Measurements from ENCODE around the gene AP2A1. TPM values are rescaled to one million over a fixed set of nuclear protein-coding genes. Genes with fewer than 3 reads are reported as not detected.

Gene AP2A1
- total and polyA plus RNA-seq, 10 of the 15 experiments (the other 5 are each of a cell fraction or from before 2014, with no cell fraction given) = 0.68 to 78.8 (median 33.8) TPM

DNA sequence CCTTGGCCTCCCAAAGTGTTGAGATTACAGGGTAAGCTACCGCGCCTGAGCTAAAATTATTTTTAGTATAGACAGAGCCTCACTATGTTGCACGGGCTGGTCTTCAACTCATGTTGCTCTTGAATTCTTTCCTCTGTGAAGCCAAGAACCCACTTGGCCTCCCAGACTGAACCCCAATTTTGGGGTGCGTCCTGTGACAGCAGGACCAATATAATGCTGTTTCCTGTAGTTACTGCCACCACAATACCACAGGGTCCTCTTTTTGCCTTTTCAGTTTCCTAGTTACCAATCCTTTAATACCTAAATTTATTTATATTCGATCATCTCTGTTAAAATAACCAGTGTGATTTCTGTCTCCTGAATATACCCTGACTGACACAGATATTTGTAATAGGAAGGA lies 36.6 kb upstream of the AP2A1 start (continued):
- TF ChIP-seq E4F1 (IDR thresholded peaks at IDR 0.05; ENCODE audit: borderline replicate concordance, partially characterized antibody) (no peak), FOS (IDR thresholded peaks at IDR 0.05; ENCODE audit: borderline replicate concordance, extremely low read depth, insufficient read length) (no peak), MTA3 (IDR thresholded peaks at IDR 0.05; ENCODE audit: borderline replicate concordance, low read length) (no peak), CTCF (IDR thresholded peaks at IDR 0.05 in 2 of 3, conservative IDR thresholded peaks at IDR 0.05 in 1 of 3; ENCODE audit: control insufficient read depth in 2 of 3, extremely low read depth in 1 of 3, insufficient read depth in 1 of 3, low read depth in 3 of 3, low read length in 3 of 3) (no peak)

- RAD21 ChIA-PET (ENCODE audit: unreplicated experiment) = no interaction called here
- DNase-seq (ENCODE audit: low read depth, low spot score) (no peak), FAIRE-seq (no peak), ATAC-seq (peak; percentile 73)
- Histone ChIP-seq H3K9me3 (replicated peaks; ENCODE audit: control insufficient read depth, insufficient read depth, low read length) (no peaks in the 10 kb centered on the region), H2AFZ (ENCODE audit: control insufficient read depth, low read depth, low read length) (no peak overlapping the region; the same call in 1 of the 2 replicates), H3K9ac (ENCODE audit: control insufficient read depth, insufficient read depth, low read length) (no peak overlapping the region), H3K4me1 (ENCODE audit: control insufficient read depth, insufficient read depth, low read length) (no peaks in the 10 kb centered on the region), H4K20me1 (ENCODE audit: control insufficient read depth, insufficient read depth) (no peaks in the 10 kb centered on the region), H3K4me2 (ENCODE audit: control insufficient read depth, insufficient read depth) (no peak overlapping the region), H3K36me3 (ENCODE audit: control insufficient read depth in 2 of 2, insufficient read depth in 2 of 2, low read length in 1 of 2) (no peaks in the 10 kb centered on the region), H3K27ac (ENCODE audit: control insufficient read depth, insufficient read depth) (no peak overlapping the region), H3K79me2 (ENCODE audit: control insufficient read depth, insufficient read depth, low read length) (no peaks in the 10 kb centered on the region), H3K4me3 (no peak overlapping the region), H3K27me3 (replicated peaks in 1 of 2; ENCODE audit: control insufficient read depth in 2 of 2, insufficient read depth in 2 of 2, low read length in 1 of 2) (no peaks in the 10 kb centered on the region)
- 6% methylated on average over 4 of the region's 4 CpGs for WGBS (ENCODE audit: insufficient coverage, insufficient replicate concordance, low lambda C conversion rate, missing lambda C conversion rate)
- POLR2A ChIA-PET = interaction anchor here (0.7 to 1.0 kb wide), 2 partner anchors 18 to 28 kb away, joined by 3 to 6 read pairs; partner anchors contain the start of gene AP2A1
- in situ Hi-C loops (cut with MboI) (no loop called here), intact Hi-C loops (cut with micrococcal nuclease; ENCODE audit: unreplicated experiment) (no loop called here)
- BruUV-seq (replicated peaks) = no TSS peak
- CTCF ChIA-PET = no interaction called here
- SMC1A ChIA-PET (ENCODE audit: uncharacterized antibody, unreplicated experiment) = no interaction called here
- TF ChIP-seq HDAC6 (IDR thresholded peaks at IDR 0.05; ENCODE audit: unreplicated experiment) = no peak
- no peak for TF ChIP-seq ESRRA (IDR thresholded peaks at IDR 0.05; ENCODE audit: low read length)
- TF ChIP-seq ZNF622 (IDR thresholded peaks at IDR 0.05) = no peak
- no peak for TF ChIP-seq SUPT20H (IDR thresholded peaks at IDR 0.05; ENCODE audit: borderline replicate concordance, control insufficient read depth, low read depth, low read length)
- peak; percentile 52; the same call in 1 of the 2 replicates for TF ChIP-seq SPI1 (IDR thresholded peaks at IDR 0.05; ENCODE audit: borderline replicate concordance, insufficient read depth, low read depth, low read length)
- no peak for TF ChIP-seq MEF2A (IDR thresholded peaks at IDR 0.05; ENCODE audit: insufficient read depth, low read depth, low read length)
- no peak for TF ChIP-seq DPF2 (IDR thresholded peaks at IDR 0.05)
- TF ChIP-seq BCLAF1 (IDR thresholded peaks at IDR 0.05) = no peak
- TF ChIP-seq MTA3 (IDR thresholded peaks at IDR 0.05; ENCODE audit: borderline replicate concordance, low read length) = no peak
- TF ChIP-seq ZNF384 (IDR thresholded peaks at IDR 0.05; ENCODE audit: borderline replicate concordance, low read depth, low read length) = no peak
- TF ChIP-seq MXI1 (IDR thresholded peaks at IDR 0.05; ENCODE audit: low read depth, low read length) = no peak
- peak; percentile 51; the same call in 1 of the 2 replicates for TF ChIP-seq IKZF1 (conservative IDR thresholded peaks at IDR 0.05)
- no peak for TF ChIP-seq NFXL1 (IDR thresholded peaks at IDR 0.05; ENCODE audit: borderline replicate concordance)
Observed at GRCh38 chr19:49738268-49738667, 28.5 kb upstream of the AP2A1 start.

Measured in GM12878 (cell line).